Hematopoietic multipotent progenitor cell treated with erythropoietin and hydrocortisone succinate and interleukin-3 and kit ligand, for 8 days (in vitro differentiated cells): Measurements from ENCODE around the gene MAN1C1.

Experiments
- DNase-seq: peaks from one replicate; pipeline ENCODE4 v3.0.0-alpha.2; 2015

Gene MAN1C1

DNA sequence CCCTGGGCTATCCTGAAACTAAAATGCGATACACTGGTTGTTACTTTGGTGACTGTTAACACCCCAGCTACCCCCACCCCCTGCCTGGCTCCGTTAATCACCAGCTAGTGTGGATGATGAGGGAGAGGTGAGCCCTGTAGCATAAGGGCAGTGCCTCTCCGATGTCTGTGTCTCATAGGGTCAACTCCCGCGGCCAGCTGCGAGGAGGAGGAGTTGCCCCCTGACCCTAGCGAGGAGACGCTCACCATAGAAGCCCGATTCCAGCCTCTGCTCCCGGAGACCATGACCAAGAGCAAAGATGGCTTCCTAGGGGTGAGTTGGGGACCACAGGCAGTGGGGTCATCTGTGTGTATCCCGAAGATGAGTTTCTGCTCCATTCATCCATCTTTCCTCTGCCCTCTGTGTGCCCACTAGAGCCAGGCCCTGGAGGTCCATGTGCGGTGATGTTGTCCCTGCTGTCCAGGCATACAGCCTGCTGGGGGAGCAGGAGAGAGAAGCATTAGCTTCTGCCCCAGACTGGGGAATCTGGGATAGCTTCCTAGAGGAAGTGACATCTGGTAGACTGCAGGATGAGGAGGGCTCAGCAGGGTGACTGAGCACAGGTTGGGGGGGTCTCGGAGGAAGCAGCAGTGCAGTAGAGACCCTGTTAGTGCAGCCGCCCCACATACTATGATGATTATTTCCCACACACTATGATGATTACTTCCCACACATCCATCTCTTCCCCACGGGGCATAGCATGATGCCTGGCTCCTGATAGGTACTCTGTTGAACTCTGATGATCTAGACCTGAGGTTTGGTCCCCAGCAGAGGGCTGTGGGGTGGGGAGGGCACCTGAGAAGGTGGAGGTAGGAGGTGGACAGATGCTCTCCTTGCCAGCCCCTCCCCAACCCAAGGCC, 188.6 kb downstream of the MAN1C1 start:
- no peak for DNase-seq

DNA sequence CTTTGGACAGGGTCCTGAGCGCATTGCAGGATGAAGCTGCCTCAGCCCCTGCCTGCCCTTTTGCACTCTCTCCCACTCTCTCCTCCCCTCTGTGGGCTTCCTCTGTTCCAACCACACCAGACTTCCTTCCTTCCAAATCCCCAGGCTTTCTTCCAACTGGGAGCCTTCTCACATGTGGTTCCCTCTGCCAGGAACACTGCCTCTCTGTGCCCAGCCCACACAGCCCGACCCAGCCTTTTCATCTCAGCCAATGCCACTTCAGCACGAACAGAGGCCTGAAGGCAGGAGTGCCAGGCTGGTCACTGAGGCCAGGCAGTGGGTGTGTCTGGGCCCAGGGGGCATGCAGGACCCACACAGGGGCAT, 189.3 kb downstream of the MAN1C1 start:
- no peak for DNase-seq

DNA sequence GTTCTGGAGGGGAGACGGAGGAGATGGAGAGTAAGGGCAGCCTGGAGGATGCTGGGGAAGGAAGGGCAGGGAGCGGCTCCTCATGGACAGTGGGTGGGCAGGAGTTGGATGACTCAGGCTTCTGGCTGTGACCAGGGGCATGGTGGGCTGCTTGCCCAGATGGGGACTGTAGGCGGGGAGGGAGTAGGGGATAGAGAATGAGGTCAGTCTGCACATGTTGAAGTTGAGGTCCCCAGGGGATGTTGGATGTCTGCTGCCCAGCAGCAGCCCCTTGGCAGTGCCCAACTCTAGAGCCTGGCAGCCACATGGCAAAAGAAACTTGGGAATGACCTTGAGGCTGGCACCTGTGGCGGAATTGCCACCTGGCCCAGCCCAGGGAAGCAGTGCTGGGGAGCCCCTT, 189.8 kb downstream of the MAN1C1 start:
- DNase-seq: no peak

DNA sequence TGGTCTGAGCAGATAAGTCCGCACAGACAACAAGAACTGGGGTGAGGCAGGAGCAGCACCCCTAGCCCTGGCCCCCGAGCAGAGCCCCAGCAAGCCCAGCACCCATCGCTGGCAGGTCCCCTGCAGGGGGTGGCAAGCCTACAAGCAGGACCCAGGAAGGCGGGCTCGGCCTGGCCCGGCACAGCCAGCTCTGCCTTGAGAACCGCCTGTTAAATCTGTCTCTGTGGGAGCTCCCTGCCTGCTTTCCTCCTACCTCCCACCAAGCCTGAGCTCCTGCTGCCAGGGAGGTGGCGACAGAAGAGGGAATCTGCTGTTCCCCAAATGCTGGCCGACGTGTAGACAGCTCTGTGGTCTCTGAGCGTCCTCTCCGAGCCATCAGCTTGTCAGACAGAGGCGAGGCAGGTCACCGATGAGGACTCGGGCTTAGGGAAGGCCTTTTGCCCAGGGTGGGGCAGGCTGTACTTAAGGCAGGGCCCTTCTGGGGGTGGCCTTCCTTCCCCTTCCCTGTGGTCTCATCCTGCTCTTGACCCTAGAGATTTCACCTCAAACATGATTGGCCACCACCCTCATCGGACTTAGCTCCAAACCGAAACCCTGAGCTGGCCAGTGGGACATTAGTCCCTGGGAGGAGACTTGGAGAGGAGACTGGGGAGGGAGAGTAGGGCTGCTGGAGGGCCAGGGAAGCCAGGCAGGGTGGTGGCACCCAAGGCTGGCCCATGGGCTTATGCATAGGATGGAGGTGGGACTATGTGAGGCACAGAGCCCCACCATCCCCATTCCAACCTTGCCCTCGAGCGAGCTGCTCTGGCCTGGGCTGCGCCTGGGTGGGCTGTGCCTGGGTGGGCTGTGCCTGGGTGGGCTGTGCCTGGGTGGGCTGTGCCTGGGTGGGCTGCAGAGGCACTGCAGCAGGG, 191.1 kb downstream of the MAN1C1 start:
- DNase-seq: no peak

DNA sequence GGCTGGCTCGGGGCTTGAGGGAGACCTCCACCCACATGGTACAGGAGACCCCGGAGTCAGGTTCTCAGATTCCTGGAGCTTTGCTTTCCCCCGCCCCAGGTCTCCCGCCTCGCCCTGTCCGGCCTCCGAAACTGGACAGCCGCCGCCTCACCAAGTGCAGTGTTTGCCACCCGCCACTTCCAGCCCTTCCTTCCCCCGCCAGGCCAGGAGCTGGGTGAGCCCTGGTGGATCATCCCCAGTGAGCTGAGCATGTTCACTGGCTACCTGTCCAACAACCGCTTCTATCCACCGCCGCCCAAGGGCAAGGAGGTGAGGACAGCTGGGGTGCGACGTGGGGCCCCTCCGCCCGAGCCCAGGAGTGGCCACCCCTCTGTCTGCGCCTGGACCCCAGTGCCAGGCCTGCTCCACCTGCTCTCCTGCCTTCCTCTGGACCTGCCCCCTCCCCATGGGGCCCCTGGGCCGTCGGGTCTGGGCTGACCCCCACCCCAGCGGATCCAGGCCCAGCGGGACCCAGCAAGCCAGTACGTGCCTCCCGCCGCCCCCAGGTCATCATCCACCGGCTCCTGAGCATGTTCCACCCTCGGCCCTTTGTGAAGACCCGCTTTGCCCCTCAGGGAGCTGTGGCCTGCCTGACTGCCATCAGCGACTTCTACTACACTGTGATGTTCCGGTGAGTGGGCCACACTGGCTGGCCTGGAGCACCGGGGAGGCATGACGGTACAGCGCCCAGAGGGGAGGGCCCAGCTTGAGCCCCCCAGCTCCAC, 192.1 kb downstream of the MAN1C1 start:
- DNase-seq: no peak

DNA sequence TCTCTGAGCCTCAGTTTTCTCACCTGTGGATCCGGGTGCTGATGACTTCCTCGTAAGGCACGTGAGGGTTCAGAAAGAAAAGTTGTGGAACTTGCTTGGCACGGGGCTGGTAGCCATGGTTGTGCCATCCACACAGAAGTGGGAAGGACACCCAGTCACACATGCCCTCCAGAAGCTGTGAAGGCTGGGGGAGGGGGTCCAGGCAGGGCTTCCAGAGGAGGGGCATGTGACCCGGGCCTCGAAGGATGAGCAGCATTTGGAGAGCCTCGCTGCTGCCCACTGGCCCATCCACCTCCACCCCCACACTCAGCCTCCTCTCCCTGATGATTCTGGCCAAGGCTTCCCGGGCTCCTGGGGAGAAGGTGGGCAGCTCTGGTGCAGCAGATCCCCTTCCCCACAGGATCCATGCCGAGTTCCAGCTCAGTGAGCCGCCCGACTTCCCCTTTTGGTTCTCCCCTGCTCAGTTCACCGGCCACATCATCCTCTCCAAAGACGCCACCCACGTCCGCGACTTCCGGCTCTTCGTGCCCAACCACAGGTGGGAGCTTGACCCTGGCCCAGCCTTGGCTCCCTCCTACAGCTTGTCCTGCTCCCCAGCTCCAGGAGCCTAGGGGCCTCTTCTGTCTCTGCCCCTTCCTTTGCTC, 192.8 kb downstream of the MAN1C1 start:
- no peak for DNase-seq

DNA sequence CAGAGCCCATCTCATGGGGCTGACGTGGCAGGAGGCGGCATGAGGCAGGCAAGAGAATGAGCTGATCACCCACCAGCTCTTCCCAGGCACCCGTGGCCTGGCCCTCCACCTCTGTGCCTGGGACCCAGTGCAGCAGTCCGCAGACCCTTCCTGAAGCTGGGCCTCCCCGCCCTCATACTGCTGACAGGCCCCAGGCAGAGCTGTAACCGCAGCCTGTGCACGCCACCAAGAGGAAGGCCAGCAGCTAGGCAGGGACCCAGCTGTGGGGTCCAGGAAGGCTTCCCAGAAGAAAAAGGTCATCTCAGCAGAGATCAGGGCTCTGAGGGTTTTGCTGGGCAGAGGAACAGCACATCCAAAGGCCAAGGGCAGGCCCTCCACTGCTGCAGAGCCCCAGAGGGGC, 193.3 kb downstream of the MAN1C1 start:
- DNase-seq: no peak

DNA sequence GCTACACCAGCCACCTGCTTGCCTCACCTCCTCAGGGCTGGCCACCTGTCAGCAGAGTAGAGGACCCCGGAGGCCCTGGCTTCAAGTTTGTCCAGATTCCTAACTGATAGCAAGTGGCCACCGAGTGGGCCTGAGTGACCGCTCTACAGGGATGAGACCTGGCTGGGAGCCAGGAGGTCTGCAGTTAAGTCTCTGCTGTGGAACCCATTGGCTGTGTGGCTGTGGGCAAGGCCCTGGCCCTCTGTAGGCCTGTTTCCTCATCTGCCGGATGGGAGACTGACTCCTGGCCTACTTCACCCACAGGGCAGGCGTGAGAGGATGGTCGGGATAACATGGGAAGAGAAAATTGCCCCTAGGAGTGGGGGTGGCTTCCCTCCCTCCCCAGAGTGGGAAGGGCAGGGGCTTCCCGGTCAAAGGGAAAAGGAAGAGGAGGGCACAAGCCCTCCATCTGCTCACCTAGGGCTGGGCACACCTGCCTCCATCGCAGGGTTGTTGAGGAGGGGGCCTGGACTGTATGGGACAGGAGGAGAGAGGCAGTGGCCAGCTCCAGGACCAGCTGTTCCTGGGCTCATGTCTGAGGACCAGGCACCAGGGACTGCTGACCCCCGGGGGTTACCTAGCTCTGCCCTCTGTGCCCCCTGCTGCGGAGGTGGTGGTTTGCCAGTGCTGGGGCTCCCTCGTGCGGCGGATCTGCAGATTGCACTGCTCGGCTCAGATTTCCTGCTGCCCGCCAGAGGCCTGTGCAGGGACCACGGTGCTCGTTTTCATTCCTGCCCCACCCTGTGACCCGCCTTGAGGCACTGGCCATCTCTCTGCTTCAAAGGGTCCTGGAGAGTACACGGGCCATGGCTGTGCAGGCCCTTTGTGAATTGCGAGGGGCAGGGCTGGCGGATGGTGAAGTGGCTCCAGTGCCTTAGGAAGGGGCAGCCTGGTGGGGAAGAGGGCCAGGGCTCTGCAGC, 194.0 kb downstream of the MAN1C1 start:
- peak; percentile 56 for DNase-seq

DNA sequence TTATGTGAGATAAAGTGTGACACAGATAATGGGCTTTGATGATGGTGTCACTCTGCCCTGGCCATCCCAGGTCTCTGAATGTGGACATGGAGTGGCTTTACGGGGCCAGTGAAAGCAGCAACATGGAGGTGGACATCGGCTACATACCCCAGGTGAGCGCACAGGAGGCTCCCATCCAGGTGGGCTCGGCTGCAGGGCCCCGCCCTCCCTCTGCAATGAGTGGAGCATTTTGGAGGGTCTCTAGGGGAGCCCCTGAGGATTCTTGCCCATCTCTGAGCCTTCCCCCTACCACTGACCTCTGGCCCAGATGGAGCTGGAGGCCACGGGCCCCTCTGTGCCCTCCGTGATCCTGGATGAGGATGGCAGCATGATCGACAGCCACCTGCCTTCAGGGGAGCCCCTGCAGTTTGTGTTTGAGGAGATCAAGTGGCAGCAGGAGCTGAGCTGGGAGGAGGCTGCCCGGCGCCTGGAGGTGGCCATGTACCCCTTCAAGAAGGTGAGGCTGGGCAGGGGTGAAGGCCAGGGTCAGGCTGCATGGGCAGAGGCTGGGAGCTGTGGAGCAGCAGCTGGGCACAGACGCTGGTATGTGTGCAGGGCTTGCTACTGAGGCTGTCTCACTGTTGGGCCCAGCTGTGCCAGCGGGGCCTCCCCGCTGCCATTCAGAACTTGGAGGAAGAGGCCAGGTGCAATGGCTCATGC, 194.9 kb downstream of the MAN1C1 start:
- no peak for DNase-seq

DNA sequence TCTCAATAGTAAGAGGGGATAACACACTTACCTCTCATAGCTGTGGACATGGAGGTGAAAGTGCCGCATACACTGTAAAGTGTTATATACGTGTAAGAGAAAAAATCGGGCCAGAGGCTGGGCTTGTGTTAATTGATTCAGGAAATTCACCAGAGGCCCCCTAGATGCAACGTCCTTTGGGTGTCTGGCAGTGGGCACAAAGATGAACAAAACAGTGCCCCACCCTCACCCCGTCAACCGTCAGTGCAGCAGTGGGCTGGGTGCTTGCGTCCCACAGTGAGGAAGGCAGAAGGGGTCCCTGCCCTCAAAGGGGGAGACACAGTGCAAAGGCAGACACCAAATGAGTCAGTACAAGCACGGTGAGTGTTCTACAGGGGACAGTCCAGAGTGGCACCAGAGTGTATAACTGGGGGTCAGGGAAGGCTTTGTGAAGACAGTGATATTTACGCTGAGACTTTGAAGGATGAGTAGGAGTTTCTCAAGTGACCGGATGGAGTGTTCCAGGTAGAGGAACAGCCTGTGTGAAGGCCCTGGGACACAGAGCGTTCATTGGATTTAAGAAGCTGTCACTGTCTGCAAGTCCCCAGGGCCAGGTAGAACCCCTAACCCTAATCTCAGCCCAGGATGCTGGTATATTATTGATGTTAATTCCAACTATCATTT, 196.6 kb downstream of the MAN1C1 start:
- no peak for DNase-seq

DNA sequence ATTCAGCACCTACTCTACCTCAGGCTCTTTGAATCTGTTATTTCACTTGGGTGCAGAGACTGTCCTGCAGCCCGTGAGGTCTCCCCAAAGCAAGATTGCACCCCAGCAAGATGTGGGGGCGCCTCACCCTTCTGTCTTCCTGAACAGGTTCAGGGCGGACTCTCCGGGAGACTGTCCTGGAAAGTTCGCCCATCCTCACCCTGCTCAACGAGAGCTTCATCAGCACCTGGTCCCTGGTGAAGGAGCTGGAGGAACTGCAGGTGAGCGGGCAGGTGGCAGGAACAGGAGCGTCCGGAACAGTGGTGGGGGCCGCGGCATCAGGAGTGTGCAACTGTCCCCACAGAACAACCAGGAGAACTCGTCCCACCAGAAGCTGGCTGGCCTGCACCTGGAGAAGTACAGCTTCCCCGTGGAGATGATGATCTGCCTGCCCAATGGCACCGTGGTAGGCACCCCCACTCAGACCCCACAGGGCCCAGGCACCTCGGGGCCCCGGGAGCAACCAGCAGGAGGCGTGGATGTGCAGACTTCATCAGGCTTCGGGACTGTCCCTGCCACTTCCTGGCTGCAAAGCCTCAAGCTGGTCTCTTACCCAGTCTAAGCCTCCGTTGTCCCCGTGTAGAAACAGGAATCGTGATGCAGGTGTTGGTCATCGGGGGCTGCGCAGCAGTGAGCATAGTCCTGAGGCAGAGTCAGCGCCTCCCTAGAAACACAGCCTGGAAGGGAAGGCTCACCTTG, 197.3 kb downstream of the MAN1C1 start:
- DNase-seq: no peak

DNA sequence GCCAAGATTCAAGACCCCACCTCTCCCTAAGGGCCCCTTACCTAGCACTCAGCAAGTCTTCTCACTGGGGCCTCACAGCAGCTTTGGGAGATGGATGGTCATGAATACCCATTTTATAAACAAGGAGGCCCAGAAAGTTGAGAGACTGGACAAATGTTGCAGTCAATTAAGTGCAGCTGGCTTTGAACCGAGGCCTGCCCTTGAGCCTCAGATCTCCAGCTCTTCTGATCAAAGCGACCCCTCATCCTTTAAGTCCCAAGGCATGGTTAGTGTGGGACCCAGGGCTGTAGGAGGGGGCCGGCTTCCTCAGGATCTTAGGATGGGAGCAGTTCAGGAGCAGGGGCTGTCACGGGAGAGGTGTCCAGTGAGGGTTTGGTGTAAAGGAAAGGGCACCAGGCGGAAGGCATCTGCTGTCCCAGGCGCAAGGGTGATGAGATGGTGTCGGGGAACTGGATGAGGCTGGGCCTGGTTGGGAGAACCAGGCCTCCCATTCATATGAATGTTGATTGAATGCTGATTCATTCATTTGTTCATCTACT, 198.0 kb downstream of the MAN1C1 start:
- no peak for DNase-seq

DNA sequence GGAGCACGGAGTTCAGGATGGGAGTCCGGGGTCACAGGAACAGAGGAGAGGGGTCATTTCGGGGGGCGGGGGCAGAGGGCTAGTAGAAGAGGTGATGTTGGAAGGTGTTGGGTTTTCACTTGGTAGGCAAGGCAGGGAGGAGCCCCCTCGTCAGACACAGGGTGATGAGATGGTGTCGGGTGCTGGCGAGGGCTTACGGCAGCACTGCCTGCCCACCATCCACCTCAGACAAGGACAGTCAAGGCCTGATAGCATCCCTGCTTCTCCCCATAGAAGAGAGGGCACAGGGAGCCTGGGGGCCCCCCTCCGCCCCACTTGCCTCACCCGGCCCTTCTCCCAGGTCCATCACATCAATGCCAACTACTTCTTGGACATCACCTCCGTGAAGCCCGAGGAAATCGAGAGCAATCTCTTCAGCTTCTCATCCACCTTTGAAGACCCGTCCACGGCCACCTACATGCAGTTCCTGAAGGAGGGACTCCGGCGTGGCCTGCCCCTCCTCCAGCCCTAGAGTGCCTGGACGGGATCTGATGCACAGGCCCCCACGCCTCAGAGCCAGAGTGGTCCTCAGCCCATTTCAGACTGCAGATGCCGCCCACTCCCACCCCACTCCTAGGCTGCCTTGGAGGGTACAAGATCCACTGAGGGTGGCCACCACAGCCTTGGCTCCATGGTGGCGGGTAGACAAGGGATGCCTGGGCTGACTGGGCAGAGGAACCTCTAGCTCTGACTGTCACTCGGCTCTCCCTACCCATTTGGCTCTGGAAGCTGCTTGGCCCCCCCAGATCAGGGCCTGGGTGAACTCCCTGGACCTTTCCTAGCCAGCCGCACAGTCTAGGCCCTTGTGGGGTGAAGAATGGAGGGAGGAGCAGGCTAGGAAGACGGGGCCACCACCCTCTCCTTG, 198.9 kb downstream of the MAN1C1 start:
- DNase-seq: no peak

DNA sequence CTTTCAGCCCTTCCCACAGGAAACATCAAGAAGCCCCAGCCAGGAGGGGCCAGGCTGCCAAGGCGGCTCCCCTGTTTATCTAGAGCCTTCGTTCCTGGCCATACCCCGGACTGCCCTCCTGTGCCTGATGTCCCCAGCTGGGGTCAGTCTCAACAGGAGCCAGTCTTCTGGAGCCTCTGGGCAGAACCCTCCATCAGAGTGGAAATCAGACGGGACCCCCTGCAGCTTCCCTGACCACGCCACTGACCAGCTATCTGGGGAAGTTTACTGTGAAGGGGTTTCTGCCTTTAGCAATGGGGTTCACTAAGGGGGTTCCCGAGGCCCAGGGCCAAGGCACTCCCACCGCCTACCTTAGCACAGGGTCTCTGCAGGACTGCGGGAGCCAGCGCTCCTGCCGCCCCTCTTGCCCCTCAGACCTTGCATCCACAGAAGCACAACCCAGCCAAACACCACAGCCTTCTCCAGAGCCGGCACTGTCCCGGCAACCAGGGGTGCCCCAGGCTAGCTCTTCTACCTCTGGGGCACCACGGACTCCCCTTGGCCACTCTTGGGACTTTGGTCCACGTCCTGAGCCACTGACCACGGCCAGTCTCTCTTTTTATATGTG, 199.6 kb downstream of the MAN1C1 start:
- DNase-seq: no peak

DNA sequence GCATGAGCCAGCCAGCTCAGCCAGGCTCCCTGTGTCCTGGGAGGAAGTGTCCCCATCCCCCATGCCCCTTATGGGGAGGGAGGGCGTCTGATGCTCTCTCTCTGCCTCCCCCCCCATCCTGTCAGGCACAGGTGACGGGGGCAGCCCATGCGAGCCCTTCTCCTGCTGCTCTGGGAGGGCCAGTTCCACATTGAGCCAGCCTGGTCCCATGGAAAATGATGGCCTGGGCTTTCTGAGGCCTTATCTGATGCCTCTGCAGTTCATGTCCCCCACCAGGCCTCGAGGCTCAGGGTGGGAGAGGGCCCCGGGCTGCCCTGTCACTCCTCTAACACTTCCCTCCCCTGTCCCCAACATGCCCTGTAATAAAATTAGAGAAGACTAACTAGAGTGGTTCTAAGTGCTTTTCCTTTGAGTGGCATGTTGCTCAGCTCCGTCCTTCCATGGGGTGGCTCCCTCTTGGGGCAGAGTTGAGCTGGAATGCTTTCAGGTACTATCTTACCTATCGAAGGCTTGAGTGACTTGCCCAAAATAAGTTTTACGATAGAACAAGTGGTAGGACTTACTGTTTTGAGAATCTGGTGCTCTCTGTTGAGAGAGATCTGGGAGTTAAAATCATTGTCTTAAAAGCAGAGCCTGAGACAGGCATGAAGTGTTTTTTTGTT, 201.4 kb downstream of the MAN1C1 start:
- no peak for DNase-seq

DNA sequence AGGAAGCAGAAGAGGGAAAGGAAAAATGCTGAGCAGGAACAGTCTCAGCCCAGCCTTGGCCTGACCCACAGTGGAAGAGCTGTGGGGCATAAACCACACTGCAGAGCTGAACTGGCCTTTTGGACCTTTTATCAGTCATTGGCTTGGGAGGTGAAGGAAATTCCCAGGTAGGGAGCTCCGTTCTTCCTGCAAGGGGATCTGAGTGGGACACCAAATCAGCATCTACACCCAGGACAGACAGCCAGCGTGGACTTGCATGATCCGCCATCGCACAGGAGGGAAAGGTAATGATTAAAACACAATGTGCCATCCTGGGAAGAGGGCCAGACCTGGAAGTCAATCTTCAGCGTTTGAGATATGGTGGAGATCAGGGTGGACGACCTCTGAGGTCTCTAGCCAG, 202.0 kb downstream of the MAN1C1 start:
- no peak for DNase-seq
